ENCODE data around the gene PCSK7. TPM values are rescaled to one million over a fixed set of nuclear protein-coding genes. Genes with fewer than 3 reads are reported as not detected.

The PCSK7 gene
- total RNA-seq (2022; extraction: Qiagen RNA extraction), result 15.8 to 19.1 TPM (median 16.2 TPM) in 5 replicates

GRCh38 chr11:117231842-117232091, at the start of gene PCSK7:
PCSK7 (minus strand) TSS chr11:117232073; CDS start chr11:117229844, 2,229 bp downstream.

GRCh38 chr11:117232092-117232878, 412 bp upstream of the PCSK7 start, which contains the start of gene RNF214:
RNF214 (plus strand) TSS chr11:117232671; CDS start chr11:117234273, 1,602 bp downstream.

GRCh38 chr11:117199053-117199915, 32.6 kb downstream of the PCSK7 start, which contains the start of gene TAGLN:
TAGLN (plus strand) TSS chr11:117199370; CDS start chr11:117203014, 3,644 bp downstream.

GRCh38 chr11:117178210-117179034, 53.5 kb downstream of the PCSK7 start, which contains the start of gene SIDT2:
SIDT2 (plus strand) TSS chr11:117178743; CDS start chr11:117179264, 521 bp downstream.

Other genes with a start within 250 kb of the PCSK7 start
- 7.2 to 8.4 TPM (median 8.3 TPM) in 5 replicates for gene SIK3, start 133.6 kb downstream of the PCSK7 start, total RNA-seq (2022; extraction: Qiagen RNA extraction)
- 30.5 to 45.6 TPM (median 37.6 TPM) in 5 replicates for gene PAFAH1B2, start 87.8 kb downstream of the PCSK7 start, total RNA-seq (2022; extraction: Qiagen RNA extraction)
- 5.0 to 6.0 TPM (median 5.3 TPM) in 5 replicates for gene SIDT2, start 53.3 kb downstream of the PCSK7 start, total RNA-seq (2022; extraction: Qiagen RNA extraction)
- 63.9 to 138 TPM (median 103 TPM) in 5 replicates for gene TAGLN, start 32.7 kb downstream of the PCSK7 start, total RNA-seq (2022; extraction: Qiagen RNA extraction)
- gene RNF214, start 598 bp upstream of the PCSK7 start, total RNA-seq (2022; extraction: Qiagen RNA extraction), result 10.9 to 12.3 TPM (median 11.7 TPM) in 5 replicates
- 1.7 to 3.2 TPM (median 2.1 TPM) in 5 replicates for gene BACE1-AS, start 59.3 kb upstream of the PCSK7 start, total RNA-seq (2022; extraction: Qiagen RNA extraction)
- gene BACE1, start 84.2 kb upstream of the PCSK7 start, total RNA-seq (2022; extraction: Qiagen RNA extraction), result 8.5 to 11.1 TPM (median 10.9 TPM) in 5 replicates
- 15.8 to 21.6 TPM (median 17.7 TPM) in 5 replicates for gene CEP164, start 95.8 kb upstream of the PCSK7 start, total RNA-seq (2022; extraction: Qiagen RNA extraction)

Measured in A549 treated with Hydrocortisone at 1 μM for 4 hours (cell line).